GM12878 (cell line): ENCODE measurements around the gene AP1M1. TPM values are rescaled to one million over a fixed set of nuclear protein-coding genes. Genes with fewer than 3 reads are reported as not detected.

Source experiments
- ATAC-seq: fragments of 200-7000 bp; cut with Tn5 transposase; 3 replicates; pipeline ENCODE4 v1.9.1; 2020; ENCODE audit warnings: mild to moderate bottlenecking, moderate library complexity
- BruUV-seq: library from RNA; stranded (reverse); fragments of 400-500 nt; replicated peaks from 2 replicates; lab custom pipeline; 2021; lab: Mats Ljungman, UMichigan
- CTCF ChIA-PET: fragments of 300-600 bp; sonication (Branson Sonifier 250); formaldehyde crosslinking; extraction: SDS; loops from one replicate; lab custom pipeline; 2021; ENCODE audit warnings: inconsistent platforms; lab: Yijun Ruan, JAX
- POLR2A ChIA-PET: fragments of 350-600 bp; formaldehyde crosslinking; extraction: SDS; loops from one replicate; lab custom pipeline; 2021; ENCODE audit warnings: inconsistent platforms; lab: Charles Lee
- RAD21 ChIA-PET: fragments of 300-600 bp; sonication (Branson Sonifier 250); formaldehyde crosslinking; loops from one replicate; lab custom pipeline; 2023; ENCODE audit warnings: antibody characterized with exemption; ENCODE audit not compliant: unreplicated experiment; lab: Charles Lee
- SMC1A ChIA-PET: fragments of 300-600 bp; sonication (Branson Sonifier 250); formaldehyde crosslinking; loops from one replicate; lab custom pipeline; 2023; ENCODE audit not compliant: unreplicated experiment, uncharacterized antibody; lab: Charles Lee
- DNase-seq: peaks from one replicate; pipeline ENCODE4 v3.0.0-alpha.2; 2011; ENCODE audit warnings: low read depth, low spot score
- FAIRE-seq: peaks from 3 replicates; lab custom pipeline; 2011; peaks lifted over from hg19 to GRCh38; lab: Jason Lieb, UNC
- H2AFZ ChIP-seq: 2 replicates; pipeline ENCODE4 v1.6.0; 2011; ENCODE audit warnings: low read depth, low read length, control low read depth; ENCODE audit not compliant: control insufficient read depth
- H3K27ac ChIP-seq: 2 replicates; pipeline ENCODE4 v1.5.1; 2011; ENCODE audit warnings: control low read depth; ENCODE audit not compliant: control insufficient read depth, insufficient read depth
- H3K27me3 ChIP-seq, 2 experiments: replicated peaks in 1 of 2; 2 replicates each; pipeline versions ENCODE4 v1.6.0 to v1.6.1; 2011; ENCODE audit warnings: low read length in 1 of 2; ENCODE audit not compliant: control insufficient read depth in 2 of 2, insufficient read depth in 2 of 2
- H3K36me3 ChIP-seq, 2 experiments: 2 replicates each; pipeline ENCODE4 v1.5.1; 2011; ENCODE audit warnings: low read length in 1 of 2; ENCODE audit not compliant: control insufficient read depth in 2 of 2, insufficient read depth in 2 of 2
- H3K4me1 ChIP-seq: 2 replicates; pipeline ENCODE4 v1.6.1; 2011; ENCODE audit warnings: mild to moderate bottlenecking, low read length, moderate library complexity, mixed read lengths; ENCODE audit not compliant: control insufficient read depth, insufficient read depth
- H3K4me2 ChIP-seq: 2 replicates; pipeline ENCODE4 v1.6.0; 2011; ENCODE audit warnings: control low read depth; ENCODE audit not compliant: control insufficient read depth, insufficient read depth
- H3K4me3 ChIP-seq: fragments of 200-600 bp; sonication (generic); 2 replicates; pipeline ENCODE4 v1.5.1; 2016
- H3K79me2 ChIP-seq: 2 replicates; pipeline ENCODE4 v1.6.0; 2011; ENCODE audit warnings: low read length; ENCODE audit not compliant: control insufficient read depth, insufficient read depth
- H3K9ac ChIP-seq: 2 replicates; pipeline ENCODE4 v1.8.0; 2011; ENCODE audit warnings: low read length, control low read depth, mixed read lengths; ENCODE audit not compliant: control insufficient read depth, insufficient read depth
- H3K9me3 ChIP-seq: replicated peaks from 3 replicates; pipeline ENCODE4 v1.5.1; 2011; ENCODE audit warnings: mild to moderate bottlenecking, low read length; ENCODE audit not compliant: control insufficient read depth, insufficient read depth
- H4K20me1 ChIP-seq: 2 replicates; pipeline ENCODE4 v1.6.0; 2011; ENCODE audit not compliant: control insufficient read depth, insufficient read depth
- ETV6 ChIP-seq, 2 experiments: fragments of 450-650 bp in 1 of 2; IDR thresholded peaks in 1 of 2; conservative IDR thresholded peaks in 1 of 2; 2 replicates each; pipeline ENCODE4 v1.6.1; 2014; ENCODE audit warnings: antibody characterized with exemption in 1 of 2, borderline replicate concordance in 1 of 2, low read depth in 1 of 2, mild to moderate bottlenecking in 1 of 2, moderate library complexity in 1 of 2
- MYB ChIP-seq: fragments of 150-350 bp; IDR thresholded peaks from 2 replicates; pipeline ENCODE4 v1.6.1; 2014; ENCODE audit warnings: mild to moderate bottlenecking, low read depth, low read length, borderline replicate concordance
- NBN ChIP-seq: fragments of 450-650 bp; IDR thresholded peaks from 2 replicates; pipeline ENCODE4 v1.6.1; 2016
- NR2C2 ChIP-seq: IDR thresholded peaks from 2 replicates; pipeline ENCODE4 v1.6.1; 2011; ENCODE audit warnings: borderline replicate concordance, low read depth; ENCODE audit not compliant: control insufficient read depth, insufficient read length
- POLR2A ChIP-seq: IDR thresholded peaks from 2 replicates; pipeline ENCODE4 v1.6.1; 2011; ENCODE audit warnings: low read depth, mild to moderate bottlenecking, low read length
- POLR2AphosphoS5 ChIP-seq: IDR thresholded peaks from 2 replicates; pipeline ENCODE4 v1.6.1; 2011; ENCODE audit warnings: mild to moderate bottlenecking, low read length, inconsistent platforms
- RFX5 ChIP-seq: IDR thresholded peaks from 2 replicates; pipeline ENCODE4 v1.6.1; 2011; ENCODE audit warnings: low read depth, low read length, improper control_type of control experiment
- TCF3 ChIP-seq: IDR thresholded peaks from 2 replicates; pipeline ENCODE4 v1.6.1; 2012; ENCODE audit warnings: low read depth, mild to moderate bottlenecking, low read length, borderline replicate concordance; ENCODE audit not compliant: insufficient read depth
- TCF7 ChIP-seq: IDR thresholded peaks from 2 replicates; pipeline ENCODE4 v1.6.1; 2014; ENCODE audit warnings: antibody characterized with exemption, borderline replicate concordance
- WGBS: methylation state at CpG from one replicate; pipeline ENCODE4 v1.1.6; 2016; ENCODE audit warnings: low lambda C conversion rate; ENCODE audit not compliant: insufficient replicate concordance, insufficient coverage; ENCODE audit errors: missing lambda C conversion rate; 5-methylcytosine and 5-hydroxymethylcytosine counted together
- in situ Hi-C: fragments of 300-500 bp; cut with MboI; formaldehyde crosslinking; loops from 9 replicates; pipeline ENCODE4 v1.14.3; 2018; ENCODE audit warnings: mixed read lengths
- intact Hi-C: fragments of 100-400 bp; cut with micrococcal nuclease; formaldehyde crosslinking; loops from one replicate; pipeline ENCODE4 v1.14.2; 2022; ENCODE audit not compliant: unreplicated experiment
- polyA plus RNA-seq, 11 experiments: library from polyadenylated mRNA; depleted of rRNA in 4 of 11; unstranded in 6 of 11; stranded (reverse) in 5 of 11; fragments of >200 nt; fragmentation: Nextera tagmentation in 4 of 11; fragmentation: Illumina TruSeq in 1 of 11; extraction: Ambion mirVana in 4 of 11; extraction: Trizol in 1 of 11; gene quantifications; 1 replicate in 1 of 11; 2 replicates in 10 of 11; pipeline versions ENCODE4 v1.2.1 to v1.2.3, GENCODE V29; 2011 to 2016; ENCODE audit warnings: inconsistent platforms in 2 of 11, missing spikeins in 2 of 11, low read depth in 1 of 11
- total RNA-seq, 4 experiments: library from RNA; depleted of rRNA in 3 of 4; stranded (reverse); fragments of >200 nt in 3 of 4; fragmentation: Illumina TruSeq in 1 of 4; extraction: Trizol in 1 of 4; gene quantifications; 2 replicates each; pipeline versions ENCODE4 v1.2.1 to v1.2.3, GENCODE V29; 2013 to 2021
- TF ChIP-seq, protein P1 (sequence below): fragments of 150-350 bp; IDR thresholded peaks from 2 replicates; pipeline ENCODE4 v1.6.1; 2016; ENCODE audit warnings: low read depth, low read length

AP1M1 gene
- total and polyA plus RNA-seq, 10 of the 15 experiments (the other 5 are each of a cell fraction or from before 2014, with no cell fraction given) = 1.0 to 116 (median 44.7) TPM

DNA sequence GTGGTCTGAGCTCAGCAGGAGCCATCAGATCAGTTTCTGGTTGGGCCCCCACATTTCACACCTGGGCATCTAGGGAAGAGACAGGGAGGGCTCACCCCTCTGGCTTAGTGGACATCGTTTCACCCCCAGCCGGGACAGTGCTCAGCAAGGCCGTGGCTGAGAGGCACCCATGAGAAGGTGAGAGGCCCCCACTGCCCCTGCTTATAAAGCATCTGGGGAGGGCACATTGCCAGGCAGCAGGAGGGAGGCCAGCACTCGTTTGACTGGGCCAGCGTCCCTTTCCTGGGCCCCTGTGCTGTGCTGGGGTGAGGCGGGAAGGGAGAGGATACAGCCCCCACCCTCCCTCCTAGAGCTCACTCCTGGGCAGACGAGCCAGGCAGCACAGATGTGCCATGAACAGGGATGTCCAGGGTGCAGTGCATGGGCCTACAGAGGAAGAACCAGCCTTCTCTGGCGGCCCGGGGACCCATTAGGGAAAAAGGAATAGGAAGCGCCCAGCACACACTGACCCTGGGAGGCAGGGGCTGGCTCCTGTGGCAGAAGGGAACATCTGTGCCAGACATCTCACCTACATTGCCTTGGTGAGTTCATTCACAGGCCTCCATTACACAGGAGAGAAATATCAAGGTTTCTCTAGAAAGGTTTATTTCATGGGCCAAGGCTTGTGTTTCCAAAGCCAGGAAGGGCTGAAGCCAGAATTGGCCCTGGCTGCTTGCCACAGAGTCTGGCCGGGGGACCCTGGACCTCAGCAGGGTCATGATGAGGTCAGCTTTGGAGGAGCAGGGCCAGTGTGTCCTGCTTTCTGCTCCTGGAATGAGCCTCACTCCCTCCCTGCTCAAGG is 7.7 kb downstream of the AP1M1 start (continued):
- TF ChIP-seq, protein P1, sequence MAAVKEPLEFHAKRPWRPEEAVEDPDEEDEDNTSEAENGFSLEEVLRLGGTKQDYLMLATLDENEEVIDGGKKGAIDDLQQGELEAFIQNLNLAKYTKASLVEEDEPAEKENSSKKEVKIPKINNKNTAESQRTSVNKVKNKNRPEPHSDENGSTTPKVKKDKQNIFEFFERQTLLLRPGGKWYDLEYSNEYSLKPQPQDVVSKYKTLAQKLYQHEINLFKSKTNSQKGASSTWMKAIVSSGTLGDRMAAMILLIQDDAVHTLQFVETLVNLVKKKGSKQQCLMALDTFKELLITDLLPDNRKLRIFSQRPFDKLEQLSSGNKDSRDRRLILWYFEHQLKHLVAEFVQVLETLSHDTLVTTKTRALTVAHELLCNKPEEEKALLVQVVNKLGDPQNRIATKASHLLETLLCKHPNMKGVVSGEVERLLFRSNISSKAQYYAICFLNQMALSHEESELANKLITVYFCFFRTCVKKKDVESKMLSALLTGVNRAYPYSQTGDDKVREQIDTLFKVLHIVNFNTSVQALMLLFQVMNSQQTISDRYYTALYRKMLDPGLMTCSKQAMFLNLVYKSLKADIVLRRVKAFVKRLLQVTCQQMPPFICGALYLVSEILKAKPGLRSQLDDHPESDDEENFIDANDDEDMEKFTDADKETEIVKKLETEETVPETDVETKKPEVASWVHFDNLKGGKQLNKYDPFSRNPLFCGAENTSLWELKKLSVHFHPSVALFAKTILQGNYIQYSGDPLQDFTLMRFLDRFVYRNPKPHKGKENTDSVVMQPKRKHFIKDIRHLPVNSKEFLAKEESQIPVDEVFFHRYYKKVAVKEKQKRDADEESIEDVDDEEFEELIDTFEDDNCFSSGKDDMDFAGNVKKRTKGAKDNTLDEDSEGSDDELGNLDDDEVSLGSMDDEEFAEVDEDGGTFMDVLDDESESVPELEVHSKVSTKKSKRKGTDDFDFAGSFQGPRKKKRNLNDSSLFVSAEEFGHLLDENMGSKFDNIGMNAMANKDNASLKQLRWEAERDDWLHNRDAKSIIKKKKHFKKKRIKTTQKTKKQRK = no peak
- TF ChIP-seq ETV6 (conservative IDR thresholded peaks at IDR 0.05 in 1 of 2, IDR thresholded peaks at IDR 0.05 in 1 of 2; ENCODE audit: borderline replicate concordance in 1 of 2, low read depth in 1 of 2) (no peak), MYB (no peak), RFX5 (no peak), POLR2AphosphoS5 (no peak), TCF7 (no peak), NR2C2 (no peak)
- TF ChIP-seq, all 136 proteins: peak for 0

DNA sequence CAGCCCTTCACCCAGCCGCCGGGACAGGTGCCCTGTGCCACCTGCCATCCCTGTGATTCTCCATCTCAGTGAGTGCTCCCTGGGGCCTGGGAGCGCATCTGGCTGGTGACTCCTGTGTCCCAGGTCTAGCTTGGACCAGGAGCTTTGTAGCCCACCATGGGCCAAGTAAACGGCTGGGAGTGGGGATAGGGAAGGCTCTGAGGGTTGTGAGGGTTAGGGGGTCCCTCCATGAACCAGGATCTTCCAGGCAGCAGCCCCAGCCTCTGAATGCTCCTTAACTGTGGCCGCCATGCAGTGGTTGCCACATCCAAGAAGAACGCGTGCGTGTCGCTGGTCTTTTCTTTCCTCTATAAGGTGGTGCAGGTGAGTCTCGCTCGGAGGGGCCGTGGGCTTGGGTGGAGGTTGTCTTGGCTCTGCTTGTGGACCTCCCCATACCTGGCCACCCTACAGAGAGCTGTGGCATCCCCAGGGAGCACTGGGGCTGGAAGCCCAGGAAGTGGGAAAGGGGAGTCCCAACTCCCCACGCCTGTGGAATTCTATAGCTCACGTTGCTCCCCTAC is 8.4 kb downstream of the AP1M1 start:
- H3K36me3 ChIP-seq = peaks cover 10 to 11% of the 10 kb centered on the region in 2 experiments; a peak in 3 of 4 replicates
- no TSS peak for BruUV-seq
- ChIA-PET CTCF (no interaction called here), POLR2A (no interaction called here), SMC1A (no interaction called here), RAD21 (no interaction called here)
- no peaks in the 10 kb centered on the region for H4K20me1 ChIP-seq
- H3K79me2 ChIP-seq = no peaks in the 10 kb centered on the region; the same call in 1 of the 2 replicates
- DNase-seq (no peak), FAIRE-seq (no peak), ATAC-seq (no peak)
- no peaks in the 10 kb centered on the region for H3K9me3 ChIP-seq
- intact Hi-C loops = no loop called here
- H3K4me3 ChIP-seq = no peak overlapping the region
- H3K27ac ChIP-seq = no peak overlapping the region
- H3K9ac ChIP-seq = no peak overlapping the region
- 88% methylated on average over 14 of the region's 14 CpGs for WGBS
- in situ Hi-C loops = no loop called here
- H3K27me3 ChIP-seq = no peaks in the 10 kb centered on the region
- TF ChIP-seq POLR2A (peak; percentile 4; the same call in 1 of the 2 replicates), NBN (no peak), TCF3 (no peak)
- H2AFZ ChIP-seq = no peak overlapping the region
- H3K4me1 ChIP-seq = peaks cover 22% of the 10 kb centered on the region
- H3K4me2 ChIP-seq = no peak overlapping the region
